Measurements from ENCODE around the gene CSNK1D.

GRCh38 chr17:82245134-82246039, 28.1 kb downstream of the CSNK1D start:
- TF ChIP-seq CTCF (conservative IDR thresholded peaks at IDR 0.05; ENCODE audit: low read length): no peak
- no peak for TF ChIP-seq EZH2phosphoT487 (IDR thresholded peaks at IDR 0.05; ENCODE audit: borderline replicate concordance)
